Measurements from ENCODE around the gene EXD3.

Gene EXD3

DNA sequence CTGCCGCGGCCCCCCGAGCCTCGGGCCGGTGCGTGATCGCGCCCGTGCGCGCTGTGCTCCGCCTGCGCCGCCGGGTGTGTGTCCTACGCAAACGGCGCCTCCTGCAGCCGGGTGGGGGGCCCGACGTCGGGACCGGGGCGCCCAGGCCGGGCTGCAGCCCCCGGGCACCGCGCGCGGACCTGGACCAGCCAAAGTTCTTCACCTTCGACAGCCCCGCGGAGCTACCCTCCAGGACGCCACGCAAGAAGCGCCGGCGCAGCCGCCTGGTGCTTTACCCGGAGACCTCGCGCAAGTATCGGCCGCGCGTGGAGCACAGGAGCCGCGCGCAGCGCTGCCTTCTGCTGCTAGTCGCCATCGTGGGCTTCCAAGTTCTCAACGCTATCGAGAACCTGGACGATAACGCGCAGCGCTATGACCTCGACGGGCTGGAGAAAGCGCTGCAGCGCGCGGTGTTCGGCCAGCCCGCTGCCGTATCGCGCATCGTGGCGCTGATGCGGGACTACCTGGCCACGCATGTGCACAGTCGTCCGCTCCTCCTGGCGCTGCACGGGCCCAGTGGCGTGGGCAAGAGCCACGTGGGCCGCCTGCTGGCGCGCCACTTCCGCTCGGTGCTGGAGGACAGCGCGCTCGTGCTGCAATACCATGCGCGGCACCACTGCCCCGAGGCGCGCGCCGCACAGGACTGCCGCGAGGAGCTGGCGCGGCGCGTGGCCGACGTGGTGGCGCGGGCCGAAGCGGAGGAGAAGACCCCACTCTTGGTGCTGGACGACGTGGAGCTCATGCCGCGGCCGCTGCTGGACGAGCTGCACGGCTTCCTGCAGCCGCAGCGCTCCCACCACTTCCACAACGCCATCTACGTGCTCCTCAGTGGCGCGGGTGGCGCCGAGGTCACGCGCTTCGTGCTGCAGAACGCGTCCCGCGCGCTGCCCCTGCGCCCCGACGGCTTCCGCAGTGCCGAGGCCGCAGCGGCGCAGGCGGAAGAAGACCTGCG is 143.9 kb downstream of the EXD3 start:
- no peak for DNase-seq

DNA sequence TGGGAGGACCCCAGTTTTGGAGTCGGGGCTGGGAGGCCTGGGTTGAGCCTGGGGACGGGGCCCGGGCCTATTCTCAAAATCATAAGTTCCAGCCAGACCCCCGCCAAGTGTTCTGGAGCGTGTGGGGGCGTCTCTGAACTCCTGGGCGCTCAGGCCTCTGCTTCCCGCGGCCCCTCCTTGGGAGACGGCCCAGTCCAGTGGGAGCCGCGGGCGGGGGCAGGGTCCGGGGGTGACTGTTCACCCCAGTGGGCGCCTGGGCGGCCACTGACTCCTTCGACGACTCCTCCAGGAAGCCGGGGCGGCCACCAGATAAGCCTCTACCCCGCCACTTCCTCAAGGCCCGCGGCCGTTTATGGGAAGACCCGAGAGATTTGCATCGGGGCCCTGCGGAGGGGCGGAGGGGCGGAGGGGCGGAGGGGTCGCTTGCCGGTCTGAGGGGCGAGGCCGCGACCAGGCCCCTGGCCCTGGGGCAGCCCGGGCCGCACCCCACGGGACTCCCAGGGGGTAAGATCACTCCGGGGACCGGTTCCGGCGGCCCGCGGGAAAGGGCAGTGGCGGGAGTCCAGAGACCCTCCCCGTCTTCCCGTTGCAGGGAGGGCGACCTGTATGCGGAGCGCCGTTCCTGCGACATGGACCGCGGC is 144.8 kb downstream of the EXD3 start:
- DNase-seq, result no peak

DNA sequence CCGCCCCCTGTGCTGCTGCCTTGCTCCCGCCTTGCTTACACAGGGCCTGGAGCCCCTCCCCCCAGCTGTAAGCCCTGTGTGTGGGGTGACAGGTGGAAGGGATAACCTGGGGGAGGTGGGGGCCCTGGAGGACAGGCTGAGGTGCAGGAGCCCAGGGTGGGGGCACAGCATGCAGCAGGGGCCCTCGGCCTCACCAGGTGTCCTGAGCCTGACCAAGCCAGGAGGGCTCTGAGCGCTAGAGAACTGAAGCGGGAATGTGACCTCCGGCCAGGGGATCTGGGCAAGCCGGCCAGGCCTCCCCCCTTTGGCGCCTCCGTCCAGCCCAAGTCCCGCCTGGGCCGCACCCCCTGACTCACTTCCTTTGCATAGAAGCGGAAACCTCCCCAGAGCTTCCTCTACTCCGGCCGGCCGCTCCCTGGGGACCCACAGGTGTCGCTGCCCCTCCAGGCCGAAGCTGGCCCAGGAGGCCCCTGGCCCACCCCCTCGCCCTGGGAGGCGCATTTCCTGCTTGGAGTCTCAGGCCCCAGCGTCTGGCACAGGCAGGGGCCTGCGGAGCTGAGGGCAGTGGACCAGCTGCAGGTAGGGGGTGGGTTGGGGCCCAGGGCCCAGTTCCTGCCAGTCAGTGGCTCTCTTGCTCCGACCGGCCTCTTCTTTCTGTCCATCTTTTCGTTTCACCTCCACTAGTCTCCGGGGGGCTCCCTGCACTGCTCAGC is 145.5 kb downstream of the EXD3 start, which contains the start of gene TOR4A:
Gene TOR4A (plus strand): TSS at position 398 of the 713 bp plus-strand sequence. CDS start 964 bp downstream, outside the sequence.
- peak; percentile 68 for DNase-seq

- peak; percentile 65 for DNase-seq
These were observed 146.3 kb downstream of the EXD3 start for GRCh38 chr9:137276473-137277328.

- no peak for DNase-seq
These were observed 147.1 kb downstream of the EXD3 start for GRCh38 chr9:137275588-137276472.

DNA sequence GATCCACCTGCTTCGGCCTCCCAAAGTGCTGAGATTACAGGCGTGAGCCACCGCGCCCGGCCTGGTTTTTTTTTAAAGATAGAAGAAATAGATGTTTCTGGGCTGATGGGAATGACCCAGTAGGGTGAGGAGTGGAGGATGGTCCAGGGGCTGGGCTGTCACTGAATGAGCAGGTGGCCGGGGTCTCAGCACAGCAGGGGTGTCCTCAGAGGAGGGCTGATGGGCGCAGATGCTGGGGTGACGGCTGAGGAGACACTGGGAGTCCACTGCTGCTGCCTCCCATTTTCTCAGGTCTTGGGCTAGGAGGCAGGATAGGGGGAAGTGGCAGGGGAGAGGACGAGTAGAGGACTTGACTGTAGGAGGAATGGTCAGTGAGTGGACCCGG is 147.8 kb downstream of the EXD3 start:
- no peak for DNase-seq

DNA sequence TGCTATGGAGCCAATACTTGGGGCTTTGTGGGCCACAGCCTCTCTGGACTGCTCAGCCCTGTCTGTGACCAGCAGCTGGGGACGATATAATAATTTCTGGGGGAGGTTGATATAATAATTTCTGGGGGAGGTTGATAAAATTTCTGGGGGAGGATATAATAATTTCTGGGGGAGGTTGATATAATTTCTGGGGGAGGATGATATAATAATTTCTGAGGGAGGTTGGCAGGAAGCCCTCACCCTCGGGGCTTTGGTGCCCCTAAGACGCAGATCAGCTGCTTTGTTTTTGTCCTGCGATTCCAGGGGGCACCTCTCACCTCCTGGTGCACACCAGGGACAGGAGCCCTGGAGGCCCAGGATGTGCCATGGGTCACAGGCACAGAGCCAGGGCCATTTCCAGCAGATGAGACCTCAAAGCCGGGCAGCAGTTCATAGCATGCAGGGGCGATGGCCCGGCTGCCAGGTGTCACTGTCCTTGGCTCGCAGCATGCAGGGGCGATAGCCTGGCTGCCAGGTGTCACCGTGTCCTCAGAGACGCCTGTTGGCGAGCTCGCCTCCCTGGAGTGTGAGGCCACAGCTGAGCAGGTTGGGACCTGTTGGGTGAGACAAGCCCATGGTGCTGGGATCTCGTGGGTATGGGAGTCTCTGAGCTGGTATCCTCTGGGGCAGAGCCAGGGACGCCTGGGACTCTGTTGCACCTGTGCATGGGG is 149.2 kb downstream of the EXD3 start:
- no peak for DNase-seq

GRCh38 chr9:137273095-137273490 is 149.9 kb downstream of the EXD3 start:
- DNase-seq, result no peak

DNA sequence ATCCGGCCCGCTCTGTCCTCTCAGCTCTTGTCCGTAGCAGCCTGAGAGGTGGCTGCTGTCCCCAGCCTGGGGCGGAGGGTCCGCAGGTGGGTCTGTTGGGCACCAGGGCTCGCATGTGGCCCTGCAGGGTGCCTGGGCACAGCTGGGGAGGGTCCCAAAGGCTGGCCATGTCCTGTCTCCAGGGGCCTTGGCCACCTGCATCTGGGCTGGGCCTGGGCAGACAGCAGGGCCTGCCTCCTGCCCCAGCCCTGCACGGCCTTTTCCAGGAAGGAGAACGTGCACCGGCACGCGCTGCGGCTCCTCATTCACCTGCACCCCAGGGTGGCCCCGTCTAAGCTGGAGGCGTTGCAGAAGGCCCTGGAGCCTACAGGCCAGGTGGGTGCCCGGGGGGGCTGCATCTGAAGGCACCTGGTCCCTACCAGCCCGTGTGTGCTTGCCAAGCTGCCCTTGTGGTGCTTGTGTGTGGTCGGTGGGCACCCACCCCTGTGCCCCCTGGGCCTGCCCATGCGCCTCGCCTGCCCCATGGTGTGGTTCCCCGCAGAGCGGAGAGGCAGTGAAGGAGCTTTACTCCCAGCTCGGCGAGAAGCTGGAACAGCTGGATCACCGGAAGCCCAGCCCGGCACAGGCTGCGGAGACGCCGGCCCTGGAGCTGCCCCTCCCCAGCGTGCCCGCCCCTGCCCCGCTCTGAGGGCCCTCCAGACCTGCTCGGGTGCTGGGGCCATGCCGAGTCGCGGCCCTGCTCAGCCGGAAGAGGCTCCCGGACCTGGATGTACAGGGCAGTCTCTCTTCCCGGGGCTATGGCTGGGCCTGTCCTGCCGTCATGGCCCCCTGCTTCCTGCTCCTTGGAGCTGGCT is 150.5 kb downstream of the EXD3 start:
- DNase-seq, result no peak

DNA sequence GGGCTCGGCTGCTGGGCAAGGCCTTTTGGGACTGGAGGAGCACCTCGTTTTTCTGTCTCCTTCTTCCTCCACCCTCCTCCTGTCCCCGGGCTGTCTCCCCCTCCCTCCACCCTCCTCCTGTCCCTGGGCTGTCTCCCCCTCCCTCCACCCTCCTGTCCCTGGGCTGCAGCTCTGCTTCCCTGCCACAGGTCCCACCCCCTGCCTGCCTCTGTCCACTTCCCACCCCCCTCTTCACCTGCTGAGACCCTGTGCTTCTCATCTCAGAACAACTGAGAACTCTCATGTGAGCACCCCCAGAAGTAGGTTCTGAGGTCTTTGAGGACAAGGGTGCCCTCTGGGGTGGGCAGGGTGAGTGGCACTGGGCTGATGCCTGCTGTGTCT is 151.3 kb downstream of the EXD3 start:
- no peak for DNase-seq

DNA sequence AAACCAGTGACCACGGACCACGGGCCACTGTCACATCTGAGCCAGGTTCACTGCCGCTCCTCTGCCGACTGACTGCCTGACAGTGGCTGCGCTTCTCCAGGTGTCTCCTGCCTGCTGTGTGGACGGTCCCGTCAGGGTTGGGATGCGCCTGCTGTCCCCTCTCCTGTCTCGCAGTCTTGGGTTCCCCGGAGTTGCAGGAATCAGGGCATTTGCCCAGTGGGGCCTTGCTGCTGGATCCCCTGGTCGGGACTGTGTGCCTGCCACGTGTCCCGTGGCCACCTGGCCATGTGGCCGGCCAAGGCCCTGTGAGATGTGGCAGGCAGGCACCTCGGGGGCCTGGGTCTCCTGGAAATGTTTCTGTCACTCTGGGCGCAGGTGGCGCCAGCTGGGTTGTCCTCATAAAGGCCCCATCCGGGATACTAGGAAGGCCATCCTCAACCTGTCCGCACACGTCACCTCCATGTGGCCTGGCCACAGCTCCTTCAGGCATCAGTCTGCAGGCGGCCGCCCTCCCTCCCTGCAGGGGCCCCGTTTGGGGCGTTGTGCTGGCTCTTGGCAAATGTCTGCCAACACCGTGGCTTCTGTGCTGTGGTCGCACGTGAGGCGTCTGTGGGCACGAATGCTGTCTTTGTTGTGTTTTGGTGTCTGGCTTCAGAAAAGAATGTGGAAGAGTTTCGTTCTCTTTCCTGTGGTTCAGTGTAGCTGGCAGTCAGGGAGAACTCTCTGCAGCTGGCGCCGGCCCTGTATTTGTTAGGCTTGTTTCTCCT is 151.8 kb downstream of the EXD3 start:
- peak; percentile 19 for DNase-seq

DNA sequence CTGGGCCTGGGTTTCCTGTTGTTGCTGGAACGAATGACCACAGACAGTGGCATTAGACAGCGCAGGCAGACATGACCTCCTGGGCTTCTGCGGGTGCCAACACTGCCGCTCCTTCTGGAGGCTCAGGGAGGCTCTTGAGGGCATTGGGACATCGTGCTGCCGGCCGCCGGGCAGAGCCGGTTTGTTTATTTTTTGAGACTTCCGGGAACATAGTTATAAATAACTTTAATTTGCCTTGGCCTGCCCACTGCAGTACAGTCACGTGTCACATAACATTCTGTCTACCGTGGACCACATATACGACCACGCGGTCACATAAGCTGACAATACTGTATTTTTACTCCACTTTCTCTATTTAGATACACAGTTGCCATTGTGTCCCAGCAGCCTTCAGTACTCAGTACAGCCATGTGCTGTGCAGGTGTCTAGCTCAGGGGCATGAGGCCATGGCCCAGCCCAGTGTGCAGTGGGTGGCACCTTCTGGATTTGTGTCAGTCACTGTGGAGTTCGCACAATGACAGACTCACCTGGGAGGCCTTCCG is 153.7 kb downstream of the EXD3 start:
- DNase-seq, result no peak

GRCh38 chr9:137268538-137269201 is 154.3 kb downstream of the EXD3 start:
- peak; percentile 28 for DNase-seq

DNA sequence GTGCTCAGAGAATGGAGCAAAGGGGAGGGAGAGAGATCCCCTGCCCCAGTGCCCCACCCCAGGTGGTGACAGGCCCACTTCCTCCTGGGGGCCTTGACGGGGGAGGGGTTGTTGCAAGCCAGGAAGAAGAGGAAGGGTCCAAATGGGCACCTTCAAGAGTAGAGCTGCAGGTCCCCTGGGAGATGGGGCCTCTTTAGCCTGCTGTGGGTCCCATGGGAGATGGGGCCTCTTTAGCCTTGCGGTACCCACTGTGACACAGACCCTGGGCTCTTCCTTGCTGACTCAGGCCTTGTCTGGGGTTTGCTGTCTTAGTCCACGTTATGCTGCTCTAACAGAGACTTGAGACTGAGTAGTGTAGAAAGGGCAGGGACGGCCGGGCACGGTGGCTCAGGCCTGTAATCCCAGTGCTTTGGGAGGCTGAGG is 155.0 kb downstream of the EXD3 start:
- no peak for DNase-seq

GRCh38 chr9:137266585-137267453 is 156.1 kb downstream of the EXD3 start:
- DNase-seq, result no peak

DNA sequence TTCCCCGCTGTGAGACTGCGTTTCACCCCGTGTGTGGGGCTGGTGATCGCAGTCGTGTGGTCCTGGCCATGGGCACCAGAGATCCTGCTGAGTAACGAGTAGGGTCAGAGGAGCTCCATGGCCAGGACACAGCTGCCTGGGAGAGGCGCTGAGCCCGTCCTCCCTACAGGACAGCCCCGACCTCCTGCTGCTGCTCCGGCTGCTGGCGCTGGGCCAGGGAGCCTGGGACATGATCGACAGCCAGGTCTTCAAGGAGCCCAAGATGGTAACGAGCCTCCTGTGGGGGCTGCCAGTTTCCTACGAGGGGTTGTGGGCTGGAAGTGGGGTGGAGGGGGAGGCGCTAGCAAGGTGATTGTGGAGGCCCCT is 156.8 kb downstream of the EXD3 start:
- no peak for DNase-seq

All from GDM1 (cell line).